ENCODE measurements around the gene CTNNA3.

CTNNA3 gene

DNA sequence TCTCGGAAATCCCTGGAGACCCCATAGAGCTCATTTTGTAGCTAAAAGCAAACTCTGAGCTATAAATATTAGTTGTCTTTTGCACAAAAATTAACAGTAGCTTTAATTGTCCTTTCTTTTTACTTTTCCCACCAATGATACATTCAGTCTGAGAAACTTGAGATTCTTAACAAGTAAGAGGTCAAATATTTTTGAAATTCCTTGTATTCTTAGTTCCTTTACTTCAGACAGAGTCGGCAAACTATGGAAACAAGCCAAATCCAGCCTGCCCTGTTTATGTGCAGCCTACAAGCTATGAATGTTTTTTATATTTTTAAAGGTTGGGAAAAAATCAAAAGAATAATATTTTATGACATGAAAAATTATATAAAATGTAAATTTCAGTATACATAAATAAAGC lies 146.6 kb downstream of the CTNNA3 start:
- Histone ChIP-seq H3K9me3 (ENCODE audit: control insufficient read depth, insufficient read depth, low read depth, low read length) (no peaks in the 10 kb centered on the region), H3K4me1 (ENCODE audit: control insufficient read depth, insufficient read depth, low read length) (no peaks in the 10 kb centered on the region), H3K4me3 (ENCODE audit: low read depth, low read length) (no peak overlapping the region), H3K36me3 (ENCODE audit: control insufficient read depth in 2 of 2, insufficient read depth in 1 of 2, low read length in 2 of 2) (no peaks in the 10 kb centered on the region), H3K27ac (ENCODE audit: extremely low read depth, low read depth, low read length) (no peak overlapping the region)
- no peak for TF ChIP-seq ZNF23 (tag by site-specific recombination; IDR thresholded peaks at IDR 0.05; ENCODE audit: borderline replicate concordance)
- TF ChIP-seq KLF7 (tag by site-specific recombination; IDR thresholded peaks at IDR 0.05; ENCODE audit: borderline replicate concordance): no peak
- no peak for TF ChIP-seq HOXA7 (CRISPR knock-in tag; IDR thresholded peaks at IDR 0.05; ENCODE audit: borderline replicate concordance)
- TF ChIP-seq ZNF248 (tag by site-specific recombination; IDR thresholded peaks at IDR 0.05): no peak
- TF ChIP-seq MYNN (tag by site-specific recombination; IDR thresholded peaks at IDR 0.05; ENCODE audit: borderline replicate concordance): no peak
- no peak for TF ChIP-seq ZNF37A (tag by site-specific recombination; IDR thresholded peaks at IDR 0.05)
- no peak for TF ChIP-seq ZFP41 (tag by site-specific recombination; IDR thresholded peaks at IDR 0.05; ENCODE audit: borderline replicate concordance)
- TF ChIP-seq ZNF837 (tag by site-specific recombination; IDR thresholded peaks at IDR 0.05): no peak
- TF ChIP-seq CTCF (tag by site-specific recombination; IDR thresholded peaks at IDR 0.05): no peak
- CTCF ChIA-PET: no interaction called here
- POLR2A ChIA-PET: interaction anchor here (0.6 kb wide), 1 partner anchor 56 kb away, joined by 3 read pairs; no protein-coding TSS in a partner anchor

DNA sequence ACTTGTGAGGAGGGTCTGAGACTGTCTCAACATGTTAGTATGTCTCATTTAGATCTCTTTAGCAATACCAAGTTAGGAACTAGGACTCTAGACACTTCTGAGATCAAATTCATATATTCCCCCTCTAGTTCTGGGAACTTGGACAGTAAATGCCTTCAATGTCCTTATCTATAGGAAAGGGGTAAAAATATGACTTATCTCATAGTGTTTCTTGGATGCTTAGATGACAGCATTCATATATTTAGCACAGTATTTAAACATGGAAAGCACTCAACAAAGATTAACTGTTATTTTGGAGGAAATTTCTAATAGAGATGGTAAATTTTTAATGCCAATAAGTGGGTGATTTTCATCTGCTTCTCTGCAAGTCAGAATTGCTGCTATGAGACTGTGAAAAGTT lies 154.6 kb downstream of the CTNNA3 start:
- Histone ChIP-seq H3K4me1 (ENCODE audit: control insufficient read depth, insufficient read depth, low read length) (no peaks in the 10 kb centered on the region), H3K36me3 (ENCODE audit: control insufficient read depth in 2 of 2, insufficient read depth in 1 of 2, low read length in 2 of 2) (no peaks in the 10 kb centered on the region), H3K9me3 (ENCODE audit: control insufficient read depth, insufficient read depth, low read depth, low read length) (no peaks in the 10 kb centered on the region), H3K27ac (ENCODE audit: extremely low read depth, low read depth, low read length) (no peak overlapping the region), H3K4me3 (ENCODE audit: low read depth, low read length) (no peak overlapping the region)
- POLR2A ChIA-PET: no interaction called here
- no peak for TF ChIP-seq ZNF473 (tag by site-specific recombination; IDR thresholded peaks at IDR 0.05)
- no peak for TF ChIP-seq ZBTB1 (tag by site-specific recombination; IDR thresholded peaks at IDR 0.05)
- no peak for TF ChIP-seq ZNF266 (tag by site-specific recombination; IDR thresholded peaks at IDR 0.05; ENCODE audit: low read depth)
- TF ChIP-seq ZBTB26 (tag by site-specific recombination; optimal IDR thresholded peaks at IDR 0.05): no peak
- TF ChIP-seq ZSCAN4 (tag by site-specific recombination; IDR thresholded peaks at IDR 0.05): no peak
- no peak for TF ChIP-seq GLIS1 (tag by site-specific recombination; IDR thresholded peaks at IDR 0.05)
- TF ChIP-seq, protein P1, sequence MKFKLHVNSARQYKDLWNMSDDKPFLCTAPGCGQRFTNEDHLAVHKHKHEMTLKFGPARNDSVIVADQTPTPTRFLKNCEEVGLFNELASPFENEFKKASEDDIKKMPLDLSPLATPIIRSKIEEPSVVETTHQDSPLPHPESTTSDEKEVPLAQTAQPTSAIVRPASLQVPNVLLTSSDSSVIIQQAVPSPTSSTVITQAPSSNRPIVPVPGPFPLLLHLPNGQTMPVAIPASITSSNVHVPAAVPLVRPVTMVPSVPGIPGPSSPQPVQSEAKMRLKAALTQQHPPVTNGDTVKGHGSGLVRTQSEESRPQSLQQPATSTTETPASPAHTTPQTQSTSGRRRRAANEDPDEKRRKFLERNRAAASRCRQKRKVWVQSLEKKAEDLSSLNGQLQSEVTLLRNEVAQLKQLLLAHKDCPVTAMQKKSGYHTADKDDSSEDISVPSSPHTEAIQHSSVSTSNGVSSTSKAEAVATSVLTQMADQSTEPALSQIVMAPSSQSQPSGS (tag by site-specific recombination; IDR thresholded peaks at IDR 0.05; ENCODE audit: low read depth): no peak
- no peak for TF ChIP-seq OVOL3 (tag by site-specific recombination; IDR thresholded peaks at IDR 0.05)
- no peak for TF ChIP-seq ZNF324 (tag by site-specific recombination; IDR thresholded peaks at IDR 0.05)
- no peak for TF ChIP-seq EGR2 (tag by site-specific recombination; IDR thresholded peaks at IDR 0.05; ENCODE audit: low read depth)
- no peak for TF ChIP-seq ZNF274 (IDR thresholded peaks at IDR 0.05; ENCODE audit: low read length)
- TF ChIP-seq ZNF274 (tag by site-specific recombination; IDR thresholded peaks at IDR 0.05; ENCODE audit: borderline replicate concordance): no peak
- no peak for TF ChIP-seq ZNF202 (tag by site-specific recombination; IDR thresholded peaks at IDR 0.05; ENCODE audit: borderline replicate concordance)
- no peak for TF ChIP-seq ZNF37A (tag by site-specific recombination; IDR thresholded peaks at IDR 0.05)
- CTCF ChIA-PET: no interaction called here
